ENCODE measurements around the gene FMNL2. TPM values are rescaled to one million over a fixed set of nuclear protein-coding genes. Genes with fewer than 3 reads are reported as not detected.

Gene FMNL2
- total RNA-seq, 1 experiment from 2014 or later = 33.6 TPM

DNA sequence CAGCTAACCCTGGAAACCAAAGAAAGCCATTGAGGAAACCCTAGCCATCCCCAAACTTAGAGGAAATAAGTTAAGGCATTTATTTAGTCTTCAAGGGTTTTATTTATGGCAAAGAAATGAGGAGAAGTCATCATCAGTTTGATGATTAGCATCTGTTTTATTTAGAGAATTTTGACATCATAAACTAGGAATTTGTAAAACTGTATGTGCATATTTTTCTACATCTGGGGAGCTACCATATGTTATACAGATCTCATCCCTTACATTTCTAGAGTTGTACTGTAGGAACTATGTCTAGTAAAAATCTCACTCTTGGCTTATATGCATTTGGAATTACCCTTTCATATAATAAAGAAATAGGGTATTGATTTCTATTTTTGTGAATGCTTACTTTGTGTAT, 48.7 kb downstream of the FMNL2 start:
- Histone ChIP-seq H3K79me1 (ENCODE audit: insufficient read depth, low read depth, low read length, poor library complexity, severe bottlenecking) (peaks cover 5% of the 10 kb centered on the region), H3K27ac (ENCODE audit: insufficient read length, low read depth, low read length) (no peak overlapping the region), H3K79me2 (ENCODE audit: insufficient read depth, low read length) (peaks cover 5% of the 10 kb centered on the region; the same call in 1 of the 2 replicates), H4K91ac (ENCODE audit: insufficient read length, low read depth, low read length) (no peak overlapping the region), H3K23ac (ENCODE audit: insufficient read length, low read depth, low read length) (no peak overlapping the region), H3K9ac (ENCODE audit: extremely low read depth, insufficient read length, low read length) (no peak overlapping the region), H3K4me1 (ENCODE audit: insufficient read depth, low read length) (no peaks in the 10 kb centered on the region), H2BK15ac (ENCODE audit: low read depth, low read length) (no peak overlapping the region), H2BK5ac (ENCODE audit: insufficient read length, low read length) (no peak overlapping the region), H3K23me2 (ENCODE audit: insufficient read length, low read depth, low read length, poor library complexity, severe bottlenecking) (no peaks in the 10 kb centered on the region), H2BK20ac (ENCODE audit: low read depth, low read length, poor library complexity, severe bottlenecking) (no peak overlapping the region), H3K9me3 (ENCODE audit: control insufficient read depth, low read depth, low read length) (no peaks in the 10 kb centered on the region), H4K5ac (ENCODE audit: insufficient read length, low read depth, low read length) (no peak overlapping the region), H3K56ac (ENCODE audit: insufficient read length, low read depth, low read length) (no peak overlapping the region), H3K27me3 (ENCODE audit: insufficient read depth, low read length) (no peaks in the 10 kb centered on the region), H3K18ac (ENCODE audit: insufficient read length, low read depth, low read length) (no peak overlapping the region), H3T11ph (ENCODE audit: low read length) (no peak overlapping the region), H4K20me1 (ENCODE audit: control insufficient read depth, insufficient read depth, insufficient read length) (no peaks in the 10 kb centered on the region), H2BK120ac (ENCODE audit: low read depth, low read length, poor library complexity, severe bottlenecking) (no peak overlapping the region), H2AK5ac (ENCODE audit: insufficient read length, low read length) (no peak overlapping the region), H4K8ac (replicated peaks; ENCODE audit: insufficient read length, low read depth, low read length) (no peak overlapping the region), H2BK12ac (ENCODE audit: insufficient read length, low read depth, low read length) (no peak overlapping the region), H3K4ac (ENCODE audit: low read depth, low read length) (no peak overlapping the region), H3K4me2 (ENCODE audit: insufficient read depth, insufficient read length, low read length) (no peak overlapping the region), H3K14ac (ENCODE audit: insufficient read depth, low read length) (no peak overlapping the region), H2AFZ (ENCODE audit: low read length) (no peak overlapping the region)
- TF ChIP-seq CTCF (conservative IDR thresholded peaks at IDR 0.05) = no peak
- DNase-seq = no peak
- no peak overlapping the region for H3K27ac Mint-ChIP-seq
- no peaks in the 10 kb centered on the region for H3K9me3 Mint-ChIP-seq
- H3K4me3 Mint-ChIP-seq = no peak overlapping the region
- H3K27me3 Mint-ChIP-seq (ENCODE audit: low read depth) = no peaks in the 10 kb centered on the region
- peaks cover 0 to 3% (median 0%) of the 10 kb centered on the region in 3 experiments; a peak in 1 of 7 replicates for H3K36me3 Mint-ChIP-seq (ENCODE audit: insufficient read depth in 1 of 3, low read depth in 3 of 3)
- H3K4me1 Mint-ChIP-seq = peaks cover 38 to 43% of the 10 kb centered on the region in 2 experiments

Measured in H9 (cell line).